Activated CD8-positive, alpha-beta T cell treated with anti-CD3 and anti-CD28 coated beads, Interleukin-2, amount 10 ng/mL, durations not matched to agents 7 days and 5 days (primary cell): ENCODE data around the gene MED4. TPM values are rescaled to one million over a fixed set of nuclear protein-coding genes. Genes with fewer than 3 reads are reported as not detected.
"Not testable (repeated sequence)": the region's sequence is repeated elsewhere in the genome, so short reads cannot be mapped to it uniquely, and the experiment has no call there.

Experiments
- ATAC-seq: fragments of 150-1000 bp; cut with Tn5 transposase; one replicate; pipeline ENCODE4 v1.10.0; 2021; ENCODE audit warnings: moderate library complexity
- CTCF ChIA-PET: fragments of 350-600 bp; sonication (Branson Sonifier 250); formaldehyde crosslinking; loops from one replicate; lab custom pipeline; 2021; ENCODE audit warnings: antibody characterized with exemption; lab: Charles Lee
- POLR2A ChIA-PET: fragments of 350-600 bp; sonication (Branson Sonifier 250); formaldehyde crosslinking; loops from one replicate; lab custom pipeline; 2021; ENCODE audit warnings: antibody characterized with exemption; lab: Charles Lee
- DNase-seq: peaks from one replicate; pipeline ENCODE4 v3.0.0-alpha.2; 2020
- H3K27ac Mint-ChIP-seq: one replicate; pipeline ENCODE4 v1.8.0; 2021; ENCODE audit warnings: mild to moderate bottlenecking, mixed read lengths
- H3K27me3 Mint-ChIP-seq: one replicate; pipeline ENCODE4 v1.8.0; 2021; ENCODE audit warnings: low read depth, mixed read lengths
- H3K36me3 Mint-ChIP-seq: one replicate; pipeline ENCODE4 v1.8.0; 2021; ENCODE audit warnings: low read depth, mixed read lengths
- H3K4me1 Mint-ChIP-seq: one replicate; pipeline ENCODE4 v1.8.0; 2021; ENCODE audit warnings: low read depth, mixed read lengths
- H3K4me3 Mint-ChIP-seq: one replicate; pipeline ENCODE4 v1.8.0; 2021; ENCODE audit warnings: mild to moderate bottlenecking, mixed read lengths
- H3K9me3 Mint-ChIP-seq: one replicate; pipeline ENCODE4 v1.8.0; 2022; ENCODE audit warnings: mixed read lengths; ENCODE audit not compliant: insufficient read depth
- total RNA-seq, 2 experiments: library from RNA; stranded (reverse); gene quantifications; one replicate each; pipeline ENCODE4 v1.2.3, GENCODE V29; 2021

The MED4 gene
- total RNA-seq, 2 experiments from 2014 or later, result 65.3 to 65.5 TPM

GRCh38 chr13:48066310-48066989 is 28.5 kb downstream of the MED4 start:
- peak; percentile 76 for DNase-seq
- peak overlapping the region; percentile 87 for H3K27ac Mint-ChIP-seq
- CTCF ChIA-PET, result interaction anchor here (2.9 to 5.9 kb wide), 2 partner anchors 11 to 28 kb away, joined by 13 to 29 read pairs; partner anchors contain the start of gene NUDT15
- peaks cover 19% of the 10 kb centered on the region for H3K4me1 Mint-ChIP-seq
- no peak overlapping the region for H3K4me3 Mint-ChIP-seq
- no peaks in the 10 kb centered on the region for H3K27me3 Mint-ChIP-seq
- peaks cover 72% of the 10 kb centered on the region for H3K36me3 Mint-ChIP-seq
- POLR2A ChIA-PET, result interaction anchor here (1.2 to 2.4 kb wide), 2 partner anchors 18 to 28 kb away, joined by 4 to 11 read pairs; partner anchors contain the start of gene NUDT15
- ATAC-seq, result peak; percentile 94
- peaks cover 28% of the 10 kb centered on the region for H3K9me3 Mint-ChIP-seq

GRCh38 chr13:48059951-48060350 is 35.0 kb downstream of the MED4 start:
- POLR2A ChIA-PET, CTCF ChIA-PET: not testable (repeated sequence)

GRCh38 chr13:48058536-48058935 is 36.4 kb downstream of the MED4 start:
- CTCF ChIA-PET, POLR2A ChIA-PET: not testable (repeated sequence)

More at GRCh38 chr13:48059951-48060350, 35.0 kb downstream of the MED4 start:
- Mint-ChIP-seq H3K27ac (peak overlapping the region; percentile 50), H3K36me3 (peaks cover 26% of the 10 kb centered on the region)
- H3K27me3 Mint-ChIP-seq, H3K4me1 Mint-ChIP-seq, ATAC-seq, H3K9me3 Mint-ChIP-seq, H3K4me3 Mint-ChIP-seq, DNase-seq: not testable (repeated sequence)

GRCh38 chr13:48055712-48056111 is 39.2 kb downstream of the MED4 start:
- H3K4me1 Mint-ChIP-seq, result peaks cover 2% of the 10 kb centered on the region
- POLR2A ChIA-PET, result no interaction called here
- H3K27ac Mint-ChIP-seq, result peak overlapping the region; percentile 54
- no peak for DNase-seq
- no peaks in the 10 kb centered on the region for H3K9me3 Mint-ChIP-seq
- no peak overlapping the region for H3K4me3 Mint-ChIP-seq
- H3K27me3 Mint-ChIP-seq, result no peaks in the 10 kb centered on the region
- CTCF ChIA-PET, result interaction anchor here (0.8 to 2.7 kb wide), 2 partner anchors 18 to 100 kb away, joined by 3 to 9 read pairs; partner anchors contain the start of gene NUDT15
- ATAC-seq, result no peak
- peaks cover 31% of the 10 kb centered on the region for H3K36me3 Mint-ChIP-seq

More at GRCh38 chr13:48058536-48058935, 36.4 kb downstream of the MED4 start:
- not testable (repeated sequence) for DNase-seq, H3K27me3 Mint-ChIP-seq, H3K27ac Mint-ChIP-seq, H3K4me1 Mint-ChIP-seq, H3K4me3 Mint-ChIP-seq, ATAC-seq, H3K9me3 Mint-ChIP-seq
- peaks cover 19% of the 10 kb centered on the region for H3K36me3 Mint-ChIP-seq

GRCh38 chr13:48054601-48055000 is 40.3 kb downstream of the MED4 start:
- Mint-ChIP-seq H3K36me3 (peaks cover 30% of the 10 kb centered on the region), H3K4me1 (peaks cover 2% of the 10 kb centered on the region)

GRCh38 chr13:48050550-48050949 is 44.4 kb downstream of the MED4 start:
- Mint-ChIP-seq H3K4me1 (peaks cover 2% of the 10 kb centered on the region), H3K9me3 (no peaks in the 10 kb centered on the region), H3K27me3 (no peaks in the 10 kb centered on the region), H3K36me3 (peaks cover 48% of the 10 kb centered on the region), H3K4me3 (no peak overlapping the region), H3K27ac (no peak overlapping the region)
- CTCF ChIA-PET, result interaction anchor here (6.2 kb wide), 1 partner anchor 12 kb away, joined by 44 read pairs; the partner anchor contains the start of gene NUDT15
- POLR2A ChIA-PET, result no interaction called here
- DNase-seq (no peak), ATAC-seq (no peak)

More at GRCh38 chr13:48054601-48055000, 40.3 kb downstream of the MED4 start:
- CTCF ChIA-PET, result interaction anchor here (2.7 kb wide), 1 partner anchor 17 kb away, joined by 9 read pairs; the partner anchor contains the start of gene NUDT15
- Mint-ChIP-seq H3K4me3 (no peak overlapping the region), H3K27me3 (no peaks in the 10 kb centered on the region), H3K27ac (no peak overlapping the region), H3K9me3 (no peaks in the 10 kb centered on the region)
- POLR2A ChIA-PET, result no interaction called here
- no peak for DNase-seq
- ATAC-seq, result no peak

GRCh38 chr13:48043789-48044503 is 51.0 kb downstream of the MED4 start:
- peaks cover 60% of the 10 kb centered on the region for H3K36me3 Mint-ChIP-seq
- no peaks in the 10 kb centered on the region for H3K9me3 Mint-ChIP-seq
- peak overlapping the region; percentile 88 for H3K27ac Mint-ChIP-seq
- no peak for DNase-seq
- CTCF ChIA-PET, result interaction anchor here (0.9 to 3.3 kb wide), 5 partner anchors 24 to 726 kb away, joined by 3 to 12 read pairs (median 5); partner anchors contain the start of gene MED4
- H3K27me3 Mint-ChIP-seq, result no peaks in the 10 kb centered on the region
- H3K4me1 Mint-ChIP-seq, result peaks cover 35% of the 10 kb centered on the region
- peak; percentile 79 for ATAC-seq
- POLR2A ChIA-PET, result no interaction called here
- H3K4me3 Mint-ChIP-seq, result peak overlapping the region; percentile 39

- H3K4me1 Mint-ChIP-seq, result peaks cover 45% of the 10 kb centered on the region
- no peaks in the 10 kb centered on the region for H3K9me3 Mint-ChIP-seq
- CTCF ChIA-PET, result interaction anchor here (0.9 to 3.3 kb wide), 4 partner anchors 25 to 727 kb away, joined by 3 to 12 read pairs (median 6); partner anchors contain the start of gene MED4
- H3K27me3 Mint-ChIP-seq, result no peaks in the 10 kb centered on the region
- DNase-seq, result no peak
- ATAC-seq, result no peak
- H3K27ac Mint-ChIP-seq, result peak overlapping the region; percentile 58
- H3K36me3 Mint-ChIP-seq, result peaks cover 58% of the 10 kb centered on the region
- no peak overlapping the region for H3K4me3 Mint-ChIP-seq
- POLR2A ChIA-PET, result no interaction called here
Observed at GRCh38 chr13:48042894-48043293, 52.0 kb downstream of the MED4 start.

GRCh38 chr13:48040896-48041295 is 54.0 kb downstream of the MED4 start:
- POLR2A ChIA-PET, result interaction anchor here (2.2 kb wide), 1 partner anchor 54 kb away, joined by 6 read pairs; the partner anchor contains the start of gene MED4
- DNase-seq (no peak), ATAC-seq (no peak)
- peaks cover 50% of the 10 kb centered on the region for H3K36me3 Mint-ChIP-seq
- no peak overlapping the region for H3K4me3 Mint-ChIP-seq
- H3K27me3 Mint-ChIP-seq, result no peaks in the 10 kb centered on the region
- H3K9me3 Mint-ChIP-seq, result no peaks in the 10 kb centered on the region
- H3K27ac Mint-ChIP-seq, result no peak overlapping the region
- CTCF ChIA-PET, result interaction anchor here (2.8 to 3.3 kb wide), 2 partner anchors 54 to 263 kb away, joined by 10 to 12 read pairs; partner anchors contain the start of genes MED4 and RB1
- H3K4me1 Mint-ChIP-seq, result peaks cover 54% of the 10 kb centered on the region

- Mint-ChIP-seq H3K36me3 (peaks cover 49% of the 10 kb centered on the region), H3K27ac (no peak overlapping the region), H3K4me3 (no peak overlapping the region), H3K27me3 (no peaks in the 10 kb centered on the region), H3K9me3 (no peaks in the 10 kb centered on the region), H3K4me1 (peaks cover 56% of the 10 kb centered on the region)
- CTCF ChIA-PET, result interaction anchor here (2.8 to 4.5 kb wide), 3 partner anchors 9 to 264 kb away, joined by 10 to 54 read pairs (median 44); partner anchors contain the start of genes MED4 and RB1
- POLR2A ChIA-PET, result interaction anchor here (2.2 kb wide), 1 partner anchor 55 kb away, joined by 6 read pairs; the partner anchor contains the start of gene MED4
- DNase-seq (no peak), ATAC-seq (no peak)
Observed at GRCh38 chr13:48040049-48040448, 54.9 kb downstream of the MED4 start.

- ChIA-PET POLR2A (interaction anchor here (0.9 to 3.1 kb wide), 7 partner anchors 9 to 523 kb away, joined by 3 to 27 read pairs (median 7); partner anchors contain the start of gene MED4), CTCF (interaction anchor here (0.8 to 4.5 kb wide), 23 partner anchors 10 to 729 kb away, joined by 3 to 54 read pairs (median 6); partner anchors contain the start of genes MED4, RB1 and SUCLA2)
- Mint-ChIP-seq H3K9me3 (no peaks in the 10 kb centered on the region), H3K36me3 (peaks cover 58% of the 10 kb centered on the region), H3K4me3 (peak overlapping the region; percentile 87), H3K4me1 (peaks cover 53% of the 10 kb centered on the region), H3K27ac (peak overlapping the region; percentile 93), H3K27me3 (no peaks in the 10 kb centered on the region)
- no peak for ATAC-seq
- no peak for DNase-seq
Observed at GRCh38 chr13:48038761-48039160, 56.1 kb downstream of the MED4 start.
